Measurements from ENCODE around the gene ZC3H4.

ZC3H4 gene

GRCh38 chr19:47112997-47113849 is at the start of gene ZC3H4:
Gene ZC3H4, minus strand, starts transcription at chr19:47113776. Its CDS starts 1,192 bp downstream, at chr19:47112584.
- TF ChIP-seq JUND (IDR thresholded peaks at IDR 0.05; ENCODE audit: low read depth), result peak; percentile 23; the same call in 1 of the 2 replicates
- in situ Hi-C loops (cut with HindIII; ENCODE audit: low pct_unique_long_range_greater_than_20kb, low sequenced_read_pairs), result no loop called here
- peak; percentile 69 to 98 for DNase-seq (ENCODE audit: low read depth in 1 of 2, low spot score in 1 of 2)

- no peak for TF ChIP-seq JUND (IDR thresholded peaks at IDR 0.05; ENCODE audit: low read depth)
- no peak for DNase-seq (ENCODE audit: low read depth in 1 of 2, low spot score in 1 of 2)
- in situ Hi-C loops (cut with HindIII; ENCODE audit: low pct_unique_long_range_greater_than_20kb, low sequenced_read_pairs), result no loop called here
These were observed 48.4 kb upstream of the ZC3H4 start for GRCh38 chr19:47161876-47162489.

- no peak for DNase-seq (ENCODE audit: low read depth in 1 of 2, low spot score in 1 of 2)
- in situ Hi-C loops (cut with HindIII; ENCODE audit: low pct_unique_long_range_greater_than_20kb, low sequenced_read_pairs), result no loop called here
These were observed 45.4 kb upstream of the ZC3H4 start for GRCh38 chr19:47158879-47159503.

GRCh38 chr19:47158367-47158791 is 44.8 kb upstream of the ZC3H4 start:
- DNase-seq (ENCODE audit: low read depth in 1 of 2, low spot score in 1 of 2), result no peak
- in situ Hi-C loops (cut with HindIII; ENCODE audit: low pct_unique_long_range_greater_than_20kb, low sequenced_read_pairs), result no loop called here
- no peak for TF ChIP-seq JUND (IDR thresholded peaks at IDR 0.05; ENCODE audit: low read depth)

More at GRCh38 chr19:47158879-47159503, 45.4 kb upstream of the ZC3H4 start:
- no peak for TF ChIP-seq JUND (IDR thresholded peaks at IDR 0.05; ENCODE audit: low read depth)

- in situ Hi-C loops (cut with HindIII; ENCODE audit: low pct_unique_long_range_greater_than_20kb, low sequenced_read_pairs), result no loop called here
These were observed 44.1 kb upstream of the ZC3H4 start for GRCh38 chr19:47157431-47158321.

GRCh38 chr19:47156861-47157430 is 43.4 kb upstream of the ZC3H4 start:
- DNase-seq (ENCODE audit: low read depth in 1 of 2, low spot score in 1 of 2), result no peak
- in situ Hi-C loops (cut with HindIII; ENCODE audit: low pct_unique_long_range_greater_than_20kb, low sequenced_read_pairs), result no loop called here
- no peak for TF ChIP-seq JUND (IDR thresholded peaks at IDR 0.05; ENCODE audit: low read depth)

More at GRCh38 chr19:47157431-47158321, 44.1 kb upstream of the ZC3H4 start:
- TF ChIP-seq JUND (IDR thresholded peaks at IDR 0.05; ENCODE audit: low read depth), result no peak
- DNase-seq (ENCODE audit: low read depth in 1 of 2, low spot score in 1 of 2), result no peak

GRCh38 chr19:47155148-47155547 is 41.6 kb upstream of the ZC3H4 start:
- DNase-seq (ENCODE audit: low read depth in 1 of 2, low spot score in 1 of 2), result no peak
- in situ Hi-C loops (cut with HindIII; ENCODE audit: low pct_unique_long_range_greater_than_20kb, low sequenced_read_pairs), result no loop called here
- TF ChIP-seq JUND (IDR thresholded peaks at IDR 0.05; ENCODE audit: low read depth), result no peak

GRCh38 chr19:47153266-47153665 is 39.7 kb upstream of the ZC3H4 start:
- in situ Hi-C loops (cut with HindIII; ENCODE audit: low pct_unique_long_range_greater_than_20kb, low sequenced_read_pairs), result no loop called here

GRCh38 chr19:47152632-47153031 is 39.1 kb upstream of the ZC3H4 start:
- no peak for TF ChIP-seq JUND (IDR thresholded peaks at IDR 0.05; ENCODE audit: low read depth)
- in situ Hi-C loops (cut with HindIII; ENCODE audit: low pct_unique_long_range_greater_than_20kb, low sequenced_read_pairs), result no loop called here
- peak; percentile 16 to 80 for DNase-seq (ENCODE audit: low read depth in 1 of 2, low spot score in 1 of 2)

More at GRCh38 chr19:47153266-47153665, 39.7 kb upstream of the ZC3H4 start:
- no peak for DNase-seq (ENCODE audit: low read depth in 1 of 2, low spot score in 1 of 2)
- TF ChIP-seq JUND (IDR thresholded peaks at IDR 0.05; ENCODE audit: low read depth), result no peak

- in situ Hi-C loops (cut with HindIII; ENCODE audit: low pct_unique_long_range_greater_than_20kb, low sequenced_read_pairs), result no loop called here
- no peak for DNase-seq (ENCODE audit: low read depth in 1 of 2, low spot score in 1 of 2)
- no peak for TF ChIP-seq JUND (IDR thresholded peaks at IDR 0.05; ENCODE audit: low read depth)
These were observed 38.6 kb upstream of the ZC3H4 start for GRCh38 chr19:47152205-47152604.

GRCh38 chr19:47151627-47152026 is 38.1 kb upstream of the ZC3H4 start:
- DNase-seq (ENCODE audit: low read depth in 1 of 2, low spot score in 1 of 2), result no peak
- in situ Hi-C loops (cut with HindIII; ENCODE audit: low pct_unique_long_range_greater_than_20kb, low sequenced_read_pairs), result no loop called here
- no peak for TF ChIP-seq JUND (IDR thresholded peaks at IDR 0.05; ENCODE audit: low read depth)

- DNase-seq (ENCODE audit: low read depth in 1 of 2, low spot score in 1 of 2), result no peak
- in situ Hi-C loops (cut with HindIII; ENCODE audit: low pct_unique_long_range_greater_than_20kb, low sequenced_read_pairs), result no loop called here
- no peak for TF ChIP-seq JUND (IDR thresholded peaks at IDR 0.05; ENCODE audit: low read depth)
These were observed 33.3 kb upstream of the ZC3H4 start for GRCh38 chr19:47146920-47147319.

Data from T47D (cell line).